ENCODE measurements around the gene RALGDS. TPM values are rescaled to one million over a fixed set of nuclear protein-coding genes. Genes with fewer than 3 reads are reported as not detected.

RALGDS gene
- total and polyA plus RNA-seq, 8 donors: 43.5 to 58.9 (median 50.4) TPM

- no peak overlapping the region for H3K27ac ChIP-seq
- peaks cover 15 to 30% of the 10 kb centered on the region in 2 donors for H3K4me1 ChIP-seq
- H3K4me3 ChIP-seq: no peak overlapping the region
- TF ChIP-seq CTCF (IDR thresholded peaks at IDR 0.05): no peak
- ATAC-seq: no peak
- intact Hi-C loops (cut with DNase I): no loop called here
- H3K36me3 ChIP-seq: peaks cover 0 to 52% of the 10 kb centered on the region in 2 donors
- no peaks in the 10 kb centered on the region for H3K9me3 ChIP-seq
- peaks cover 0 to 14% of the 10 kb centered on the region in 2 donors for H3K27me3 ChIP-seq
- peak in 1 of 4 donors; percentile 28 for DNase-seq
Observed at GRCh38 chr9:133158695-133159094, 37.7 kb upstream of the RALGDS start.

DNA sequence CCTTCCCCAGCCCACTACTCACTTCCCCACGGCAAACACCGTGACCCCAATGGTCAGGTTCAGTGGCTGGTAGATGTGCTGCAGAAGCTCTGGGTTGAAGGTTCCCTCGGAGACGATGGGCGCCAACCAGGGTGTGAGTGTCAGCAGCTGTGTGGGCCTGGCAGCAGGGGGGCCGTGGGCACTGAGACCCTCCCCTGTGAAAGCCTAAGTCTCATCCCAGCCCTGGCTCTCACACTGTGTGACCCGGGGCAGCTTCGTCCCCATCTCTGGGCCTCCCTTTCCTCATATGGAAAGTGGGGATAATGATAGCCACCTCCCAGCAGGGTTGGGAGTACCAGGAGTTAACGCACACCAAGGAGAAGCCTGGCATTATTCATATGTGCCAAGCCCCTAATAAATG is 34.1 kb upstream of the RALGDS start:
- peak in 2 of 4 donors; percentile 25 to 45 for DNase-seq
- peaks cover 0 to 53% of the 10 kb centered on the region in 2 donors for H3K36me3 ChIP-seq
- ATAC-seq: no peak
- H3K4me3 ChIP-seq: no peak overlapping the region
- no peaks in the 10 kb centered on the region for H3K4me1 ChIP-seq
- H3K27me3 ChIP-seq: no peaks in the 10 kb centered on the region
- intact Hi-C loops (cut with DNase I): no loop called here
- no peaks in the 10 kb centered on the region for H3K9me3 ChIP-seq
- no peak overlapping the region for H3K27ac ChIP-seq
- TF ChIP-seq CTCF (IDR thresholded peaks at IDR 0.05): no peak

DNA sequence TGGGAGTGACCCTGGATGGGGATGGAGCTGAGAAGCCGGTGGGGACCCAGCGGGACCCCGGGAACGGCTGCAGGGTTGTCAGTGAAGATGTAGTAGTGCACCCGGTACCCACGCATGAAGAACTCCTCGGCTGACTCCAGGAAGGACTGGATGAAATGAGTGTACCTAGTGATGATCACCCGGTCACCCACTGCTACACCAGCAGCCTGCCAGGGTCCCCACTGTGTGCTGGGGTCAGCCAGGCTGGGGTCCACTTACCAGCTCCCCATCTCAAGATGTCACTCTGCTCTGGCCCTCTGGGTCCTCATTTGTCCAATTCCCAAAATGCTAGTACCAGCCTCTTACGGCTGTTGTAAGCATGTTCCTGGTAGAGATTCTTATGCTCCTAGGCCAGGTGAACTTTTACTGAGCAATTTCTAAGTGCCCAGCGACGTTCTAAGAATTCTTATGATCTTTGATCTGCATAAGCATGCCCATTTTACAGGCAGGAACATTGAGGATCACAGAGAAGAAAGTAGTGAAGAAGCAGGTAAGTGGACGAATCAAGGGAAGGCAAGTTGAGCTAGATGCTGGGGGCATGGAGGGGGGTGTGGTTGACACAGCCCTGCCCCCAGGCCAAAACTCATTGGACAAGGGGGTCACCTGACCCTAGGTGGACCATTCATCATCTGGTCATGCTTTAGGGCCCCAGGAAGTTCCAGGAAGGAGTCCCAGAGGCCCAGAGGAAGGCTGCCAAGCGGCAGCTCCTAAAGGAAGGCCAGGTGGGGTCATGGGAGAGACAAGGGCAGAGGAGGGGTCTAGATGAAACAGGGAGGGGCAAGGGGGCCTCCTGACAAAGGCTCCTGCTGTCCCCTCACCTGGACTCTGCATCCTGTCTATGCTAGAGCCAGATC is 33.3 kb upstream of the RALGDS start:
- no peak overlapping the region for H3K4me3 ChIP-seq
- H3K9me3 ChIP-seq: no peaks in the 10 kb centered on the region
- peak in 1 of 4 donors; percentile 17 for DNase-seq
- H3K36me3 ChIP-seq: peaks cover 0 to 44% of the 10 kb centered on the region in 2 donors
- ATAC-seq: no peak
- H3K4me1 ChIP-seq: no peaks in the 10 kb centered on the region
- no peaks in the 10 kb centered on the region for H3K27me3 ChIP-seq
- intact Hi-C loops (cut with DNase I): no loop called here
- TF ChIP-seq CTCF (IDR thresholded peaks at IDR 0.05): no peak
- H3K27ac ChIP-seq: no peak overlapping the region

DNA sequence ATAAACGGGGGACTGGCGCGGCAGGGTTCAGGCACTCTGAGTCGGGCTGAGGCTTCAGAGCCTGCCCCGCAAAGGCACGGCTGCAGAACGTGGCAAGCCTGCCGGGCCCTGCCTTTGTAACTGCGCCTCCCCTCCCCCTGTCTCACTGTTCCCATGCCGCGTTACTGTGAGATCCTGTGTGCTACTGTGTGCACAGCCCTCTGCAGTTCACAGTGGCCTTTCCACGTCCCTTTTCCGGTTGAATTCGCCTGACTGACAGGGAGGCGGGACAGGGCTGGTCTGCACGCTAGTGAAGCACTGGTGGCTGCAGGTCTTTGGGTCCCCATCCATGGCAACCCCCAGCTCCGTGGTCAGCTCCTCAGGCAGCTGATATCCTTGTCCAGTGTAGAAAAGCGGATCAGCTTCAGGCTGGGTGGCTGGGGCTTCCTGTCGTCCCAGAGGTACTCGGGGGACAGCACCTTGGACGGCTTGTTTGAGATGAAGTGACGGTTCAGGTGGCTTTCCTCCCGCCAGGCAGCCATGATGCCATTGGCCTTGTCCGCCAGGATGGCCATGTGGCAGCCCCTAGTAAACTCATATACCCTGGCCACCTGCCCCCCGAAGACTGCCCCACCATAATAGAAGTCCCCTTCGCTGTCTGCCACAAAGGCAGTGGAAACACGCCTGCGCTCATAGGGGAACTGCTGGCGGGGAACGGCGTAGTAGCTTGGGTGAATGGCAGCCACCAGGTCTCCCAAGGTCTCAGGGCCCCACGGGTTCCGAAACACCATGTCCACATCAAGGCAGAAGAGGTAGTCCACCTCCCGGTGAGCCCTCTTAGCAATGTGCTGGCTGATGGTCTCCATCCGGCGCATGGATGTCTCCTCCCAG is 32.4 kb upstream of the RALGDS start:
- no peak for TF ChIP-seq CTCF (IDR thresholded peaks at IDR 0.05)
- Histone ChIP-seq H3K4me3 (no peak overlapping the region), H3K36me3 (peaks cover 0 to 43% of the 10 kb centered on the region in 2 donors), H3K27ac (no peak overlapping the region), H3K4me1 (peaks cover 0 to 3% of the 10 kb centered on the region in 2 donors), H3K27me3 (no peaks in the 10 kb centered on the region), H3K9me3 (no peaks in the 10 kb centered on the region)
- ATAC-seq (no peak), DNase-seq (peak in 1 of 4 donors; percentile 60)
- intact Hi-C loops (cut with DNase I): no loop called here
